HG02623 (cell line): ENCODE data around the gene SPATA33.
"Not testable (repeated sequence)": the region's sequence is repeated elsewhere in the genome, so short reads cannot be mapped to it uniquely, and the experiment has no call there.

ENCODE experiments used
- ATAC-seq: cut with Tn5 transposase; IDR thresholded peaks from one replicate; pipeline ENCODE4 v1.9.1; 2021; ENCODE audit warnings: moderate library complexity; ENCODE audit not compliant: unreplicated experiment

Gene SPATA33

GRCh38 chr16:89624777-89625761 lies 32.6 kb upstream of the SPATA33 start:
- ATAC-seq, result no peak

- no peak for ATAC-seq
Observed at GRCh38 chr16:89629827-89630610, 27.6 kb upstream of the SPATA33 start.

DNA sequence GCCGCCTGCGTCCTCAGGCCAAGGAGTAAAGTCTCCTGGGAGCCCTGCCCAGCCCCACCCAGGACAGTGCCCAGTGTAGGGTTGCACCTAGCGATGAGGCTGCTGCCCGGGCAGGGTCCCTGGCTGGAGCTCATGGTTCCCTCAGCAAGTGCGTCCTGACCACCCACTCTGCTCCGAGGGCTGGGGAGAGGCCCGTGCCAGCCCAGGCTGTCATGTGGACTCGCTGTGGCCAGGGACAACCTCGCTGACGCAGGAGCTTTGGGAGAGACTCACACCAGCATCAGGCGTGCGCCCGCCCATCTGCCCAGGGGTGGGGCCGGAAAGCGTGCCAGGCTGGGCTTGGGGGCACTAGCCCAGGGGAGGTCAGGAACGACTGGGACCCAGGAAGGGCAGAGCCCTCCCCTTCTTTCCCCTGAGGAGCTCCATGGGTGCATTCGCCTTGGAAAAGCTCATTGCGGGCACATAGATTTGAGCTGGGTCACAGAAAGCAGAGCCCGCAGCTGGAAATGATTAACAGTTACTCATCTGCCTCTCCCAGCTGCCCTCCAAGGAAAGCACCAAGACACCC lies 24.5 kb upstream of the SPATA33 start:
- no peak for ATAC-seq

DNA sequence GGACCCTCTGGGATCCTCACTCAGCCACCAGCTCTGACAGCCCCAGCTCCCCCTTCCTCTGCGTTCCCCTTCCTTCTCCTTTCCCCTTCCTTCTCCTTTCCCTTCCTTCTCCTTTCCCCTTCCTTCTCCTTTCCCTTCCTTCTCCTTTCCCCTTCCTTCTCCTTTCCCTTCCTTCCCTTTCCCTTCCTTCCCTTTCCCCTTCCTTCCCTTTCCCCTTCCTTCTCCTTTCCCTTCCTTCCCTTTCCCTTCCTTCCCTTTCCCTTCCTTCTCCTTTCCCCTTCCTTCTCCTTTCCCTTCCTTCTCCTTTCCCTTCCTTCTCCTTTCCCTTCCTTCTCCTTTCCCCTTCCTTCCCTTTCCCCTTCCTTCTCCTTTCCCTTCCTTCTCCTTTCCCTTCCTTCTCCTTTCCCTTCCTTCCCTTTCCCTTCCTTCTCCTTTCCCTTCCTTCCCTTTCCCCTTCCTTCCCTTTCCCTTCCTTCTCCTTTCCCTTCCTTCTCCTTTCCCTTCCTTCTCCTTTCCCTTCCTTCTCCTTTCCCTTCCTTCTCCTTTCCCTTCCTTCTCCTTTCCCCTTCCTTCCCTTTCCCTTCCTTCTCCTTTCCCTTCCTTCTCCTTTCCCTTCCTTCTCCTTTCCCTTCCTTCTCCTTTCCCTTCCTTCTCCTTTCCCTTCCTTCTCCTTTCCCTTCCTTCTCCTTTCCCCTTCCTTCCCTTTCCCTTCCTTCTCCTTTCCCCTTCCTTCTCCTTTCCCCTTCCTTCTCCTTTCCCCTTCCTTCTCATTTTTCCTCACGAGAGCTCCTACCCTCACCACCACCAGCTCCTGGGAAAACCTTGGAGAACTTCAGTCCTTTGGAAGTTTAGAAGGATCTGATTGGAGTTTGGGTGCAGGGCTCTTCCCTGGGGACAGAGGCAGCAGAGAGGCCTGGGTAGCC lies 22.9 kb upstream of the SPATA33 start:
- not testable (repeated sequence) for ATAC-seq

- no peak for ATAC-seq
Observed at GRCh38 chr16:89636663-89637062, 21.0 kb upstream of the SPATA33 start.

DNA sequence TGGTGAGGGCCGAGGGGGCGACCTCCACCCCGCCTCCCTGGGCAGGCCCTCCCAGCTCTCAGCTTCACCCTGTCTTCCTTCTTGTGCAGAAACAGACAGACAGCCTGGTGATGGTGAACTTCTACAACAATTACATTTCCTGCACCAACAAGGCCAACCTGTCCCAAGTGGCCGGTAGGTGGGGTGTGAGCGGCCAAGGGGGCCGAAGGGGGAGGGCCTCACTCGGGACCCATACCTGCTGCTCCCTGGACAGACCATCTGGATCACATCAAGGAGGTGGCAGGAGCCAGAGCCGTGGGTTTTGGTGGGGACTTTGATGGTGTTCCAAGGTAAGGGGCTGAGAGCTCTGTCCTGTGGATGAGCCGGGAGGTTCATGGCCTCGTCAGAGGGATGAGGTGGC lies 20.3 kb upstream of the SPATA33 start:
- no peak for ATAC-seq

- ATAC-seq, result no peak
Observed at GRCh38 chr16:89638455-89638854, 19.2 kb upstream of the SPATA33 start.

DNA sequence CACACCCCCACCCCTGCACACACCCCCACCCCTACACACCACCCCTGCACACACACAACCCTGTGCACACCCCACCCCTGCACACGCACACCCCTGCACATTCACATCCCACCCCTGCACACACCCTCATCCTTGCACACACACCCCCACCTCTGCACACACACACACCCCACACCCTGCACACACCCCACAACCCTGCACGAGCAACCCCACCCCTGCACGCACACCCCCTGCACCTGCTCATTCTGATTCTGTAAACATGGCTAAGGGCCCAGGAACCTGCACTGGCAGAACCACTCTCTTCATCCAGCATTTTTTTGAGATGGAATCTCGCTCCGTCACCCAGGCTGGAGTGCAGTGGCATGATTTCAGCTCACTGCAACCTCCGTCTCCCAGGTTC lies 18.3 kb upstream of the SPATA33 start:
- ATAC-seq, result no peak

- no peak for ATAC-seq
Observed at GRCh38 chr16:89641458-89642119, 16.0 kb upstream of the SPATA33 start.

- ATAC-seq, result no peak
Observed at GRCh38 chr16:89642574-89642973, 15.1 kb upstream of the SPATA33 start.

GRCh38 chr16:89643769-89644300 lies 13.8 kb upstream of the SPATA33 start:
- no peak for ATAC-seq

GRCh38 chr16:89645122-89645521 lies 12.5 kb upstream of the SPATA33 start:
- ATAC-seq, result no peak

DNA sequence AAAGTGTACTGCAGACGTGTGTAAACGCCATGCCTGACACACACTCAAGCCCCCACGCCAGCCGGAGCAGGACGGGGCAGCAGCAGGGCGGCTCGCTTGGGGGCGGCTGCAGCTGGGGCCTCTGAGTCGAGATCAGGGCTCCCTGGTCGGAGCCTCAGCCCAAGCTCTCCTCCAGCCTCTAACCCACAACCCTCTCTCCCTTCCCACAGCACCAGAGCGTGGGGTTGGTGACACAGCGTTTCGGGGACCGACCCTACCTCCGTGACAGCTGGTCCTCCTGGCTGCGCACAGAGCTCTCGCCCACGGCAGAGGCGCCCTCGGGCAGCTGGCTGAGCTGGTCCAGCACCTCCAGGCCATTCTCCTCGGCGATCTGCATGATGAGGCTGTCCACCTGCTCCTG lies 11.4 kb upstream of the SPATA33 start:
- no peak for ATAC-seq

GRCh38 chr16:89646906-89647305 lies 10.7 kb upstream of the SPATA33 start:
- ATAC-seq, result no peak

DNA sequence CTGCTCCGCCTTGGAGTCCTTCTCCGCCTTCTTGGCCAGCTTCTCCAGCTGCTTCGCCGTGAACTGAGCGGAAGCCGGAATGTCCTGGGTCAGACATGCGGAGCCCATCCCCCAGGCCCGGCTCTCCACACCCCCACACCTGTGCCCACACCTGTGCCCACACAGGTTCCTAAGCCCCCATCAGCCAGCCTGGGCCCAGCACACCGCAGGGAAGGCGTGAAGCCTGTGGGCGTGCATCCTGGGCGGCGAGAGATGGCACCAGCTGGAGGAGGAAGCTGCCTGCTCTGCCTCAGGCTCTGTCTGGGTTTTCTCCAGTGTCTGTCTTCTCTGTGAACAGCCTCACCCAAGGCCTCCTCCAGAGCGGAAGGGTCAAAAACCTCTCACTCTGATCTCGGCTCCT lies 6.1 kb upstream of the SPATA33 start:
- ATAC-seq, result no peak

GRCh38 chr16:89653656-89654295 lies 3.9 kb upstream of the SPATA33 start:
- ATAC-seq, result no peak

DNA sequence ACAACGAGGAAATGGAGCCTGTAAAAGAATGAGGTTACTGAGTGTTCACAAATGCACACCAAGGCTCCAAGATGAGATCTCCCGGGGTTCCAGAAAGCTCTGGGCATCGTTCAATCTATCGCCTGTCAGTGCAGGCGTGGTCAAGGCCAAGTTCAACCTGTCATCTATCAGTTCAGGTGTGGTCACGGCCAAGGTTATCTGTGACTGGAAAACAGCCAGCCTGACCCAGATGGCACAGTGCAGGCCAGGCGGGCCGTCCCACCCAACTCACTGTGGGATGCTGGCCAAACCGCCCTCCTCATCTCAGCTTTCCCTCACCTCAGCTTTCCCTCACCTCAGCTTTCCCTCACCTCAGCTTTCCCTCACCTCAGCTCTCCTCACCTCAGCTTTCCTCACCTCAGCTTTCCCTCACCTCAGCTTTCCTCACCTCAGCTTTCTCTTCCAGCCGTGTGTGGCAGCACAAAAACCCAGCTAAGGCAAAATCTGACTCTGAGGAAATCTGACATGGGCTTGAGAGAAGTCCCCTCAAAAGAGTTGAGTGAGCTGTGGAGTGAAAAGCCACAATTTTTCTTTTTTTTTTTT lies 2.5 kb upstream of the SPATA33 start:
- no peak for ATAC-seq

DNA sequence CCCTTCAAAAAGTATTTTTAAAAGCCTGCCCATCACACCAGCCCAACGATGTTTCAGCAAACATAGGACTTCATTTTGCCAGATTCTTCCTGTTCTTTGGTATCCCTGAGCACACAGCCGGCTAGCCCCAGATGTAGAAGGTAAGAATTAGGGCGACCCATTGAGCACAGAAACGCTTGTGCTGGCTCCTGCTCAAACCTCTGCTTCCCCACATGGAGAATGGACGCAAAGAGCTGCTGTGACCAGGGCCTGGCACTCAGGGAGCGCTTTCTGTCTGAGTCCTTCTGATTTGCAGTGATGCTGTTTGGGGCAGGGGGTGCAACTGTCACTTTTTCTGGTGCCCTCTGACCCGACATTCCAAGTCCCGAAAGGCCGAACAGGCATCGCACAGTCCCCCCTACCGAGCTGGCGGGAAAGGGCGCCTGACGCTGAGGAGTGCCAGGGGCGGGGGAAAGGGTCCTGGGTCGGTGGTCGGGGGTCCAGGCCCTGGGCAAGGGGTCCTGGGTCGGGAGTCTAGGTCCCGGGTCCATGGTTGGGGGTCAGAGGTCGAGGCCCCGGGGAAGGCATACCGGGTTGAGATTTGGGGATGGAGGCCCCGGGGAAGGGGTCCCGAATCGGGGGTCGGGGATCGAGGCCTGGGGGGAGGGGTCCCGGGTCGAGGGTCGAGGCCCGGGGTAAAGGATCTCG lies 1.1 kb upstream of the SPATA33 start:
- ATAC-seq, result no peak
